Smooth muscle cell (in vitro differentiated cells): ENCODE data around the gene G6PC1. TPM values are rescaled to one million over a fixed set of nuclear protein-coding genes. Genes with fewer than 3 reads are reported as not detected.
"Not testable (repeated sequence)": the region's sequence is repeated elsewhere in the genome, so short reads cannot be mapped to it uniquely, and the experiment has no call there.

Source experiments
- DNase-seq: peaks from one replicate; lab custom pipeline; 2025; ENCODE audit not compliant: unreplicated experiment; lab: John Stamatoyannopoulos, UW
- H2AFZ ChIP-seq: fragments of 200-600 bp; sonication (generic); 2 replicates; pipeline ENCODE4 v1.6.0; 2016; ENCODE audit warnings: antibody characterized with exemption, low read depth, mild to moderate bottlenecking
- H3F3A ChIP-seq: fragments of 200-600 bp; sonication (generic); 2 replicates; pipeline ENCODE4 v1.6.0; 2017; ENCODE audit warnings: antibody characterized with exemption, low read depth
- H3K27ac ChIP-seq: fragments of 200-600 bp; sonication (generic); 2 replicates; pipeline ENCODE4 v1.5.1; 2016; ENCODE audit warnings: low read depth, mild to moderate bottlenecking
- H3K27me3 ChIP-seq: fragments of 200-600 bp; sonication (generic); 2 replicates; pipeline ENCODE4 v1.6.1; 2016; ENCODE audit warnings: low read depth, mild to moderate bottlenecking
- H3K36me3 ChIP-seq: fragments of 200-600 bp; sonication (generic); 2 replicates; pipeline ENCODE4 v1.5.1; 2016; ENCODE audit warnings: low read depth
- H3K4me1 ChIP-seq: fragments of 200-600 bp; sonication (generic); 2 replicates; pipeline ENCODE4 v1.5.1; 2016; ENCODE audit warnings: low read depth
- H3K4me2 ChIP-seq: fragments of 200-600 bp; sonication (generic); 2 replicates; pipeline ENCODE4 v1.6.0; 2016; ENCODE audit warnings: mild to moderate bottlenecking
- H3K4me3 ChIP-seq: fragments of 200-600 bp; sonication (generic); 2 replicates; pipeline ENCODE4 v1.5.1; 2016; ENCODE audit warnings: mild to moderate bottlenecking
- H3K79me2 ChIP-seq: fragments of 200-600 bp; sonication (generic); 2 replicates; pipeline ENCODE4 v1.6.0; 2016; ENCODE audit warnings: low read depth, mild to moderate bottlenecking
- H3K9ac ChIP-seq: fragments of 200-600 bp; sonication (generic); 2 replicates; pipeline ENCODE4 v1.6.0; 2016; ENCODE audit warnings: low read depth
- H3K9me3 ChIP-seq: fragments of 200-600 bp; sonication (generic); replicated peaks from 2 replicates; pipeline ENCODE4 v1.5.1; 2016; ENCODE audit warnings: low read depth
- H4K20me1 ChIP-seq: fragments of 200-600 bp; sonication (generic); 2 replicates; pipeline ENCODE4 v1.6.0; 2016; ENCODE audit warnings: low read depth
- WGBS: methylation state at CpG from one replicate; pipeline ENCODE4 v1.1.7; 2016; ENCODE audit warnings: low lambda C conversion rate; 5-methylcytosine and 5-hydroxymethylcytosine counted together
- polyA plus RNA-seq: library from polyadenylated mRNA; unstranded; fragments of >200 nt; fragmentation: Nextera tagmentation; extraction: Ambion mirVana; gene quantifications from 2 replicates; pipeline ENCODE4 v1.2.1, GENCODE V29; 2016
- total RNA-seq: library from RNA; depleted of rRNA; stranded (reverse); fragments of >200 nt; gene quantifications from 2 replicates; pipeline ENCODE4 v1.2.3, GENCODE V29; 2014
- TF ChIP-seq, protein P1 (sequence below): fragments of 200-600 bp; sonication (generic); IDR thresholded peaks from 2 replicates; pipeline ENCODE4 v1.5.1; 2017; ENCODE audit warnings: borderline replicate concordance, mild to moderate bottlenecking, antibody characterized with exemption; ENCODE audit not compliant: insufficient read depth, poor library complexity, severe bottlenecking

G6PC1 gene
- total and polyA plus RNA-seq, 2 experiments from 2014 or later, result not detected

DNA sequence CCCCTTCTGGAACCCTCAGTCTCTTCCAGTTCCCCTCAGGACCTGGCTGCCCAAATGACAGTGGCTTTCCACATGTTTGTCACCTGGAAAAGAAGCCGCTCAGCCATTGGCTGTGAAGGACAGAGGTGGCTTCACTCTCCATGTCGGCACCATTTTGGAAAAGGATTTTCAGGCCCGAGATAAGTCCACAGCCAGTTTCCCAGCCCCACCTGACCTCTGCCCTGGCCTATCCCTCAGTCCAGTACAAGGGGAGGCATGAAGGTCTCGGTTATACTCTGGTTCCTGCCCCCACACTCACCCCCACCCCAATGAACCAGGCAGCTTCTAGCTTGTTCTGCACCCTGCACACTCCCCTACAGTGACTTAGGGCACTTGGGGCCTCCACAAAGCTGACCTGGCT lies 34.4 kb upstream of the G6PC1 start:
- H2AFZ ChIP-seq, result no peak overlapping the region
- H3K9me3 ChIP-seq, result peaks cover 6% of the 10 kb centered on the region
- no peak overlapping the region for H3K9ac ChIP-seq
- TF ChIP-seq, protein P1, sequence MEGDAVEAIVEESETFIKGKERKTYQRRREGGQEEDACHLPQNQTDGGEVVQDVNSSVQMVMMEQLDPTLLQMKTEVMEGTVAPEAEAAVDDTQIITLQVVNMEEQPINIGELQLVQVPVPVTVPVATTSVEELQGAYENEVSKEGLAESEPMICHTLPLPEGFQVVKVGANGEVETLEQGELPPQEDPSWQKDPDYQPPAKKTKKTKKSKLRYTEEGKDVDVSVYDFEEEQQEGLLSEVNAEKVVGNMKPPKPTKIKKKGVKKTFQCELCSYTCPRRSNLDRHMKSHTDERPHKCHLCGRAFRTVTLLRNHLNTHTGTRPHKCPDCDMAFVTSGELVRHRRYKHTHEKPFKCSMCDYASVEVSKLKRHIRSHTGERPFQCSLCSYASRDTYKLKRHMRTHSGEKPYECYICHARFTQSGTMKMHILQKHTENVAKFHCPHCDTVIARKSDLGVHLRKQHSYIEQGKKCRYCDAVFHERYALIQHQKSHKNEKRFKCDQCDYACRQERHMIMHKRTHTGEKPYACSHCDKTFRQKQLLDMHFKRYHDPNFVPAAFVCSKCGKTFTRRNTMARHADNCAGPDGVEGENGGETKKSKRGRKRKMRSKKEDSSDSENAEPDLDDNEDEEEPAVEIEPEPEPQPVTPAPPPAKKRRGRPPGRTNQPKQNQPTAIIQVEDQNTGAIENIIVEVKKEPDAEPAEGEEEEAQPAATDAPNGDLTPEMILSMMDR, result no peak
- H3K27me3 ChIP-seq, result no peaks in the 10 kb centered on the region
- H3K36me3 ChIP-seq, result no peaks in the 10 kb centered on the region
- no peaks in the 10 kb centered on the region for H3F3A ChIP-seq
- 93% methylated on average over 4 of the region's 4 CpGs for WGBS
- H3K4me2 ChIP-seq, result no peak overlapping the region
- H3K27ac ChIP-seq, result no peak overlapping the region
- H3K4me1 ChIP-seq, result no peaks in the 10 kb centered on the region
- no peaks in the 10 kb centered on the region for H3K79me2 ChIP-seq
- no peak for DNase-seq
- H3K4me3 ChIP-seq, result no peak overlapping the region
- no peaks in the 10 kb centered on the region for H4K20me1 ChIP-seq

GRCh38 chr17:42866631-42867575 lies 33.7 kb upstream of the G6PC1 start:
- Histone ChIP-seq H2AFZ (no peak overlapping the region), H3K9ac (no peak overlapping the region), H3F3A (no peaks in the 10 kb centered on the region), H3K27ac (no peak overlapping the region), H3K9me3 (peaks cover 6% of the 10 kb centered on the region), H3K27me3 (no peaks in the 10 kb centered on the region), H3K4me1 (no peaks in the 10 kb centered on the region), H3K36me3 (no peaks in the 10 kb centered on the region), H4K20me1 (no peaks in the 10 kb centered on the region), H3K4me2 (no peak overlapping the region), H3K79me2 (no peaks in the 10 kb centered on the region), H3K4me3 (no peak overlapping the region)
- DNase-seq, result no peak
- 87% methylated on average over 12 of the region's 12 CpGs for WGBS
- TF ChIP-seq, protein P1, result no peak

DNA sequence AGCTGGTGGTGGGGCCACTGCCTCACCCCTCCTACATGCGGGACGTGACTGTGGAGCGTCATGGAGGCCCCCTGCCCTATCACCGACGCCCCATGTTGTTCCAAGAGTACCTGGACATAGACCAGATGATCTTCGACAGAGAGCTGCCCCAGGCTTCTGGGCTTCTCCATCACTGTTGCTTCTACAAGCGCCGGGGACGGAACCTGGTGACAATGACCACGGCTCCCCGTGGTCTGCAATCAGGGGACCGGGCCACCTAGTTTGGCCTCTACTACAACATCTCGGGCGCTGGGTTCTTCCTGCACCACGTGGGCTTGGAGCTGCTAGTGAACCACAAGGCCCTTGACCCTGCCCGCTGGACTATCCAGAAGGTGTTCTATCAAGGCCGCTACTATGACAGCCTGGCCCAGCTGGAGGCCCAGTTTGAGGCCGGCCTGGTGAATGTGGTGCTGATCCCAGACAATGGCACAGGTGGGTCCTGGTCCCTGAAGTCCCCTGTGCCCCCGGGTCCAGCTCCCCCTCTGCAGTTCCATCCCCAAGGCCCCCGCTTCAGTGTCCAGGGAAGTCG lies 32.8 kb upstream of the G6PC1 start:
- H3F3A ChIP-seq, H3K27me3 ChIP-seq, H3K36me3 ChIP-seq, H2AFZ ChIP-seq, H3K9me3 ChIP-seq, H3K4me1 ChIP-seq, H3K27ac ChIP-seq, H3K4me2 ChIP-seq, DNase-seq, H3K9ac ChIP-seq, H3K79me2 ChIP-seq, H3K4me3 ChIP-seq, H4K20me1 ChIP-seq: not testable (repeated sequence)
- 97% methylated on average over 19 of the region's 21 CpGs for WGBS

DNA sequence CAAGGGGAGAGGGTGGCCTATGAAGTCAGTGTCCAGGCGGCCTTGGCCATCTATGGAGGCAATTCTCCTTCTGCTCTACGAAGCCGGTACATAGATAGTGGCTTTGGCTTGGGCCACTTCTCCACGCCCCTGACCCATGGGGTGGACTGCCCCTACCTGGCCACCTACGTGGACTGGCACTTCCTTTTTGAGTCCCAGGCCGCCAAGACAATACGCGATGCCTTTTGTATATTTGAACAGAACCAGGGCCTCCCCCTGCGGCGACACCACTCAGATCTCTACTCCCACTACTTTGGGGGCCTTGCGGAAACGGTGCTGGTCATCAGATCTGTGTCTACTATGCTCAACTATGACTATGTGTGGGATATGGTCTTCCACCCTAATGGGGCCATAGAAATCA lies 32.3 kb upstream of the G6PC1 start:
- no peak overlapping the region for H3K9ac ChIP-seq
- no peaks in the 10 kb centered on the region for H3K27me3 ChIP-seq
- no peak overlapping the region for H3K4me2 ChIP-seq
- peaks cover 6% of the 10 kb centered on the region for H3K9me3 ChIP-seq
- H3K27ac ChIP-seq, result no peak overlapping the region
- no peaks in the 10 kb centered on the region for H3K79me2 ChIP-seq
- 93% methylated on average over 12 of the region's 12 CpGs for WGBS
- no peak overlapping the region for H2AFZ ChIP-seq
- no peaks in the 10 kb centered on the region for H3K4me1 ChIP-seq
- H3K4me3 ChIP-seq, result no peak overlapping the region
- H3K36me3 ChIP-seq, result no peaks in the 10 kb centered on the region
- H3F3A ChIP-seq, result no peaks in the 10 kb centered on the region
- DNase-seq, result no peak
- H4K20me1 ChIP-seq, result no peaks in the 10 kb centered on the region
- TF ChIP-seq, protein P1, result no peak
